HEK293T (cell line): ENCODE measurements around the gene ADD1.

Experiments
- CTCF ChIA-PET: fragments of 350-600 bp; formaldehyde crosslinking; extraction: SDS; loops from one replicate; lab custom pipeline; 2021; ENCODE audit warnings: antibody characterized with exemption, inconsistent platforms; lab: Yijun Ruan, JAX
- POLR2A ChIA-PET: fragments of 350-600 bp; formaldehyde crosslinking; extraction: SDS; loops from one replicate; lab custom pipeline; 2020; ENCODE audit warnings: antibody characterized with exemption, inconsistent platforms; lab: Yijun Ruan, JAX
- DNase-seq: peaks from one replicate; pipeline ENCODE4 v3.0.0; 2012; ENCODE audit warnings: mixed read lengths; ENCODE audit errors: extremely low spot score
- ARNT ChIP-seq: fragments of 450-650 bp; IDR thresholded peaks from 2 replicates; pipeline ENCODE4 v1.6.1; 2017; ENCODE audit warnings: mild to moderate bottlenecking
- BHLHE40 ChIP-seq: fragments of 450-650 bp; IDR thresholded peaks from 2 replicates; pipeline ENCODE4 v1.6.1; 2016; ENCODE audit warnings: mild to moderate bottlenecking, moderate library complexity, borderline replicate concordance
- CTBP1 ChIP-seq: fragments of 450-650 bp; IDR thresholded peaks from 2 replicates; pipeline ENCODE4 v1.6.1; 2016; ENCODE audit warnings: borderline replicate concordance
- ELF4 ChIP-seq: fragments of 450-650 bp; IDR thresholded peaks from 2 replicates; pipeline ENCODE4 v1.6.1; 2017; ENCODE audit warnings: antibody characterized with exemption
- FOXA1 ChIP-seq: fragments of 450-650 bp; IDR thresholded peaks from 2 replicates; pipeline ENCODE4 v1.6.1; 2016; ENCODE audit warnings: mild to moderate bottlenecking
- FOXK2 ChIP-seq: fragments of 450-650 bp; IDR thresholded peaks from 2 replicates; pipeline ENCODE4 v1.6.1; 2016; ENCODE audit warnings: mild to moderate bottlenecking
- FOXM1 ChIP-seq: fragments of 450-650 bp; IDR thresholded peaks from 2 replicates; pipeline ENCODE4 v1.6.1; 2017; ENCODE audit warnings: mild to moderate bottlenecking, borderline replicate concordance
- HDGF ChIP-seq: fragments of 450-650 bp; IDR thresholded peaks from 2 replicates; pipeline ENCODE4 v1.6.1; 2017; ENCODE audit warnings: antibody characterized with exemption, borderline replicate concordance
- L3MBTL2 ChIP-seq: fragments of 450-650 bp; conservative IDR thresholded peaks from 2 replicates; pipeline ENCODE4 v1.6.1; 2016; ENCODE audit warnings: mild to moderate bottlenecking
- LEF1 ChIP-seq: fragments of 450-650 bp; IDR thresholded peaks from 2 replicates; pipeline ENCODE4 v1.6.1; 2017; ENCODE audit warnings: mild to moderate bottlenecking, borderline replicate concordance
- NFRKB ChIP-seq: fragments of 450-650 bp; IDR thresholded peaks from 2 replicates; pipeline ENCODE4 v1.6.1; 2016; ENCODE audit warnings: mild to moderate bottlenecking, moderate library complexity
- SP1 ChIP-seq: fragments of 450-650 bp; IDR thresholded peaks from 2 replicates; pipeline ENCODE4 v1.6.1; 2017
- SUZ12 ChIP-seq: fragments of 450-650 bp; IDR thresholded peaks from 2 replicates; pipeline ENCODE4 v1.6.1; 2016; ENCODE audit warnings: mild to moderate bottlenecking
- TARDBP ChIP-seq: fragments of 450-650 bp; IDR thresholded peaks from 2 replicates; pipeline ENCODE4 v1.6.1; 2016
- ZNF384 ChIP-seq: fragments of 450-650 bp; IDR thresholded peaks from 2 replicates; pipeline ENCODE4 v1.6.1; 2016
- TF ChIP-seq, protein P1 (sequence below): fragments of 450-650 bp; IDR thresholded peaks from 2 replicates; pipeline ENCODE4 v1.6.1; 2016

ADD1 gene

GRCh38 chr4:2861631-2862436 is 18.2 kb downstream of the ADD1 start:
- no peak for DNase-seq
- ChIA-PET CTCF (interaction anchor here (0.5 to 2.0 kb wide), 3 partner anchors 10 to 104 kb away, joined by 3 to 7 read pairs (median 4); no protein-coding TSS in a partner anchor), POLR2A (interaction anchor here (1.1 to 1.7 kb wide), 2 partner anchors 11 to 18 kb away, joined by 3 to 6 read pairs; partner anchors contain the start of gene ADD1)
- TF ChIP-seq CTBP1 = no peak
- no peak for TF ChIP-seq SUZ12
- no peak for TF ChIP-seq TARDBP
- TF ChIP-seq ARNT = no peak
- TF ChIP-seq, protein P1, sequence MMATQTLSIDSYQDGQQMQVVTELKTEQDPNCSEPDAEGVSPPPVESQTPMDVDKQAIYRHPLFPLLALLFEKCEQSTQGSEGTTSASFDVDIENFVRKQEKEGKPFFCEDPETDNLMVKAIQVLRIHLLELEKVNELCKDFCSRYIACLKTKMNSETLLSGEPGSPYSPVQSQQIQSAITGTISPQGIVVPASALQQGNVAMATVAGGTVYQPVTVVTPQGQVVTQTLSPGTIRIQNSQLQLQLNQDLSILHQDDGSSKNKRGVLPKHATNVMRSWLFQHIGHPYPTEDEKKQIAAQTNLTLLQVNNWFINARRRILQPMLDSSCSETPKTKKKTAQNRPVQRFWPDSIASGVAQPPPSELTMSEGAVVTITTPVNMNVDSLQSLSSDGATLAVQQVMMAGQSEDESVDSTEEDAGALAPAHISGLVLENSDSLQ = no peak
- TF ChIP-seq L3MBTL2 = no peak
- TF ChIP-seq FOXM1 = no peak
- TF ChIP-seq SP1 = no peak
- TF ChIP-seq LEF1 = no peak

DNA sequence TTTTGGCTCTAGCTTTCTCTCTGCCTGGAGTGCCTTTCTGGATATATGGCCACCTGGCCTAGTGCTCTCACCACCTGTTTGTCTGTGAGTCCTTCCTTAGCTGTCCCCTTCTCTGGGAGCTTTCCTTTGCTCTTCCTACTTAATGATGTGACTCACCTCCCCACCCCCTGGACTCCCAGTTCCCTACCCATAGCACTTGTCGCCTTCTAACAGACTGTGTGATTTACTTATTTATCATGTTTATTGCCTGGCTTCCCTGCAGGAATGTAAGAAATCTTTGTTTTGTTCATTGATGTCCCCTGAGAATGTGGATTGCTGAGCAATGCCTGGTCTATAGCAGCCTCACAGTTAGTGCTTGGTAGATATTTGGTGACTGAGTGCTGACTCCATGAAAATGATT is 18.9 kb downstream of the ADD1 start:
- DNase-seq = peak; percentile 22
- ChIA-PET POLR2A (interaction anchor here (1.1 kb wide), 2 partner anchors 19 to 101 kb away, joined by 3 read pairs; partner anchors contain the start of genes ADD1, GRK4 and NOP14), CTCF (interaction anchor here (0.5 to 2.0 kb wide), 2 partner anchors 14 to 103 kb away, joined by 3 to 4 read pairs; no protein-coding TSS in a partner anchor)
- no peak for TF ChIP-seq ARNT
- TF ChIP-seq, protein P1 = peak; percentile 17; the same call in 1 of the 2 replicates

- CTCF ChIA-PET = no interaction called here
- DNase-seq = no peak
- POLR2A ChIA-PET = interaction anchor here (1.1 kb wide), 1 partner anchor 100 kb away, joined by 3 read pairs; the partner anchor contains the start of genes GRK4 and NOP14
- TF ChIP-seq ZNF384 (no peak), ARNT (no peak), NFRKB (no peak), SP1 (no peak), FOXM1 (no peak), HDGF (no peak)
- TF ChIP-seq, protein P1 = no peak
These were observed 20.0 kb downstream of the ADD1 start for GRCh38 chr4:2863649-2864048.

- POLR2A ChIA-PET = no interaction called here
- CTCF ChIA-PET = no interaction called here
These were observed 21.6 kb downstream of the ADD1 start for GRCh38 chr4:2865196-2865780.

DNA sequence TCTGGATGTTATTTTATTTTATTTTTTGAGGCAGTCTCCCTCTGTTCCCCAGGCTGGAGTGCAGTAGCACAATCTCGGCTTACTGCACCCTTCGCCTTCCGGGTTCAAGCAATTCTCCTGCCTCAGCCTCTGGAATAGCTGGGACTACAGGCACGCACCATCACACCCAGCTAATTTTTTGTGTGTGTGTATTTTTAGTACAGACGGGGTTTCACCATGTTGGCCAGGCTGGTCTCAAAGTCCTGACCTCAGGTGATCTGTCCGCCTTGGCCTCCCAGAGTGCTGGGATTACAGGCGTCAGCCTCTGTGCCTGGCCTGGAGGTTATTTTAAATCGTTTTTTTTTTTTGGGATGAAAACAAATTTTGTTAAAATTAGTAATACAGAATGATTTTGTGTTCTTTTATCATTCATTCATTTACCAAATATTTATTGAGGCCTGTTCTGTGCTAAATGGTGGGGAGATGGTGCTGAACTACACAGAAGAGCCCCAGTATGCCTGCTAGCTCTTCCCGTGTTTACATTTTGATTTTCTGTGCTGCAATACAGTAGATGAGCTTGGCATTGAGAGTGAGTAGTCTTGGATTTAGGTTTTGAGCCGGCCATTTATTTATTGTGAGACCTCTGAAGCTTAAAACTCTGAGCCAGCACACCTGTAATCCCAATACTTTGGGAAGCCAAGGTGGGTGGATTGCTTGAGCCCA is 22.7 kb downstream of the ADD1 start:
- CTCF ChIA-PET = no interaction called here
- POLR2A ChIA-PET = no interaction called here

More at GRCh38 chr4:2865196-2865780, 21.6 kb downstream of the ADD1 start:
- no peak for DNase-seq
- TF ChIP-seq NFRKB (no peak), L3MBTL2 (no peak), TARDBP (no peak), ZNF384 (no peak), ARNT (no peak), BHLHE40 (no peak), FOXA1 (no peak), FOXK2 (no peak), SUZ12 (no peak), HDGF (no peak), ELF4 (no peak), SP1 (no peak), FOXM1 (no peak), CTBP1 (no peak), LEF1 (no peak)
- TF ChIP-seq, protein P1 = no peak

More for the DNA sequence above, 22.7 kb downstream of the ADD1 start:
- TF ChIP-seq BHLHE40 (no peak), FOXM1 (no peak), FOXK2 (no peak), CTBP1 (no peak)
- TF ChIP-seq, protein P1 = no peak
- no peak for DNase-seq
